ENCODE data around the gene KIAA0930. TPM values are rescaled to one million over a fixed set of nuclear protein-coding genes. Genes with fewer than 3 reads are reported as not detected.

Gene KIAA0930
- total and polyA plus RNA-seq, 2 of the 4 experiments (the other 2 are of a cell fraction): 25.3 to 34.1 TPM

- H3K23ac ChIP-seq (ENCODE audit: low read depth, low read length): 0 out of 2 replicates have a peak overlapping the region, but pooled peaks have one; percentile 1
- no peaks in the 10 kb centered on the region for H3K79me1 ChIP-seq (ENCODE audit: low read depth in 1 of 2, low read length in 2 of 2)
- peak overlapping the region in 1 of 2 experiments; percentile 69; a peak in 1 of 4 replicates for H4K8ac ChIP-seq (ENCODE audit: low read depth in 2 of 2, low read length in 2 of 2)
- in situ Hi-C loops (cut with MboI; ENCODE audit: low sequenced_read_pairs) (no loop called here), intact Hi-C loops (cut with micrococcal nuclease) (loop anchor here (1.0 kb wide), 1 partner anchor 45 kb away; no protein-coding TSS in a partner anchor), dilution Hi-C loops (cut with HindIII; ENCODE audit: low sequenced_read_pairs, unreplicated experiment) (no loop called here)
- no peak overlapping the region for H3K9ac ChIP-seq (ENCODE audit: low read depth, low read length)
- H3K14ac ChIP-seq (replicated peaks; ENCODE audit: low read depth, low read length): no peak overlapping the region
- no peak overlapping the region for H3K4me2 ChIP-seq (ENCODE audit: low read depth, low read length)
- no peaks in the 10 kb centered on the region for H3K36me3 ChIP-seq (ENCODE audit: control insufficient read depth, insufficient read depth, low read length)
- H3K4me1 ChIP-seq (ENCODE audit: control insufficient read depth, insufficient read depth, low read length): peaks cover 9% of the 10 kb centered on the region; the same call in 1 of the 2 replicates
- H3K27ac ChIP-seq (ENCODE audit: insufficient read depth, low read length): peak overlapping the region; percentile 51
- H3K4ac ChIP-seq (ENCODE audit: low read depth, low read length): peak overlapping the region; percentile 62
- WGBS, 2 experiments (ENCODE audit: extremely low coverage in 2 of 2, insufficient read length in 1 of 2): 64% methylated on average over 5 of the region's 13 CpGs; no CpG with 5 or more reads in 1 of the 2 experiments
- H2AFZ ChIP-seq (replicated peaks; ENCODE audit: low read length, poor library complexity): peak overlapping the region; percentile 11
- ATAC-seq (ENCODE audit: low read depth): peak; percentile 93
- CTCF ChIA-PET: interaction anchor here (0.6 to 1.1 kb wide), 3 partner anchors 17 to 245 kb away, joined by 3 to 4 read pairs (median 3); no protein-coding TSS in a partner anchor
- peak overlapping the region; percentile 22; the same call in 1 of the 3 replicates for H2BK15ac ChIP-seq (ENCODE audit: low read depth, low read length)
- H2BK5ac ChIP-seq (ENCODE audit: low read depth, low read length, poor library complexity, severe bottlenecking): peak overlapping the region; percentile 37
- H2BK120ac ChIP-seq (ENCODE audit: low read depth, low read length): peak overlapping the region; percentile 77
- peak; percentile 99 for DNase-seq
- H3K56ac ChIP-seq (ENCODE audit: extremely low read depth, insufficient read depth, low read length): no peak overlapping the region
- H4K5ac ChIP-seq (ENCODE audit: low read depth, low read length): no peak overlapping the region
- no TSS peak for BruUV-seq (replicated peaks)
- H3K18ac ChIP-seq (ENCODE audit: low read depth, low read length): peak overlapping the region; percentile 5; the same call in 1 of the 2 replicates
- peaks cover 4% of the 10 kb centered on the region for H3K9me1 ChIP-seq (ENCODE audit: insufficient read depth, low read length)
- POLR2A ChIA-PET (ENCODE audit: unreplicated experiment): interaction anchor here (0.6 kb wide), 1 partner anchor 18 kb away, joined by 5 read pairs; no protein-coding TSS in a partner anchor
- peak overlapping the region; percentile 36; the same call in 1 of the 2 replicates for H4K91ac ChIP-seq (ENCODE audit: insufficient read depth, low read depth, low read length)
- H3K9me3 ChIP-seq (ENCODE audit: control insufficient read depth, insufficient read depth, low read length): no peaks in the 10 kb centered on the region
- H2BK20ac ChIP-seq (ENCODE audit: low read depth, low read length): peak overlapping the region; percentile 54
- no peaks in the 10 kb centered on the region for H3K27me3 ChIP-seq (ENCODE audit: control insufficient read depth, insufficient read depth, low read length)
- H4K20me1 ChIP-seq (ENCODE audit: insufficient read depth, low read length): no peaks in the 10 kb centered on the region
- H2AK9ac ChIP-seq (replicated peaks; ENCODE audit: low read depth, low read length, poor library complexity): no peak overlapping the region
- TF ChIP-seq NFE2L2 (IDR thresholded peaks at IDR 0.05; ENCODE audit: low read depth, low read length) (no peak), CEBPB (IDR thresholded peaks at IDR 0.05; ENCODE audit: low read depth, low read length) (no peak), FOS (IDR thresholded peaks at IDR 0.05; ENCODE audit: low read depth, low read length) (peak; percentile 97), RCOR1 (IDR thresholded peaks at IDR 0.05; ENCODE audit: insufficient replicate concordance, low read length) (peak; percentile 81), MAZ (IDR thresholded peaks at IDR 0.05; ENCODE audit: borderline replicate concordance, low read depth, low read length) (0 out of 2 replicates have a peak, but pooled peaks have one; percentile 9), ELK1 (IDR thresholded peaks at IDR 0.05; ENCODE audit: borderline replicate concordance, low read depth, low read length) (no peak), BHLHE40 (IDR thresholded peaks at IDR 0.05; ENCODE audit: low read depth, low read length) (peak; percentile 85)
- H2AK5ac ChIP-seq (ENCODE audit: low read depth, low read length): peak overlapping the region; percentile 74; the same call in 1 of the 2 replicates
- H3K4me3 ChIP-seq (ENCODE audit: insufficient read depth, low read depth, low read length): no peak overlapping the region
These were observed 5.6 kb upstream of the KIAA0930 start for GRCh38 chr22:45246060-45246985.
